Sciatic nerve (tissue), 2 donors: Measurements from ENCODE around the gene GABRG3. TPM values are rescaled to one million over a fixed set of nuclear protein-coding genes. Genes with fewer than 3 reads are reported as not detected.

Source experiments
- ATAC-seq: fragments of 200-7000 bp; cut with Tn5 transposase; one replicate; pipeline ENCODE4 v1.9.1; 2020; ENCODE audit warnings: mild to moderate bottlenecking, moderate library complexity
- DNase-seq: peaks from one replicate; pipeline ENCODE4 v3.0.0-alpha.2; 2020; ENCODE audit warnings: low spot score
- intact Hi-C: fragments of 100-400 bp; cut with DNase I; formaldehyde crosslinking; loops from one replicate; pipeline ENCODE4 v1.14.2; 2022
- total RNA-seq: library from RNA; stranded (reverse); fragmentation: NEBNext Ultra II Directional; extraction: Animal tissue kit (Norgen Biotek cat#: 25700); gene quantifications from one replicate; pipeline ENCODE4 v1.2.1, GENCODE V29; 2021
- donor health status: DM: no; HTN: no; CAD: no.
- donor health status: DM: no; HTN: no; CAD: no.

Gene GABRG3
- total RNA-seq, 1 donor from 2014 or later = not detected

DNA sequence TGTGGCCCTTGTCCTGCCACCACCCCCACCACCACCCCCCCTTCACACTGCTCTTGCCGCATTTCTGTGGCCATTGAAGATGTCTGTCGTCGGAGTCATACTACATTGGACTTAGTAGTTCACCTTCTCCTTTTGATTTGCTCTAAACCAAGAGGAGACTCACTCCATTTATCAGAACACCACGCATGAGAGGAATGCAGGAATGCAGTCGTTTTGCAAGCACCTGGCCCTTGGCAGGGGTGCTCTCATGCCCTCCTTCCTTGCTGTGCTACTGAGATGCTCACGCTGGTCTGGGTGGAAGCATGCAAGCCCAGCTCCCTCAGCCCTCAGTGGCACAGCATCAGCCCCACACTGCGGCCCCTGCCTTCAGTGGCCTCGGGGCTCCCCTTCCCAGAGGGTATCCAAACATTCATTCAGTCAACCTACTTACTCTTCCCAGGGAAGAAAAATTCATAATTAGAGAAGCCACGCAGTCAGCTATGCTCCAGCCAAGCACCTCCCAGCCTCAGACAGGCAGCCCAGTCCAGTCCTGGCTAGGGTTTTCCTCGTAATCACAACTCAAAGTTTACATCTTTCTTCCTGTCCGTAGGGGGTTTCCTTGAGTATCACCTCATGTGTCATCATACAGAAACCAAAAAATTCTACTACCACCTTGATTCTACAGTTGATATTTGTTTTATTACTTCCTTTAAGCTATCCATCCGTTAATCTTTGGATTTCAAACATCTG, 520.0 kb downstream of the GABRG3 start:
- intact Hi-C loops = loop anchor here (10.0 kb wide), 1 partner anchor 64 kb away; no protein-coding TSS in a partner anchor
- DNase-seq (no peak), ATAC-seq (no peak)

DNA sequence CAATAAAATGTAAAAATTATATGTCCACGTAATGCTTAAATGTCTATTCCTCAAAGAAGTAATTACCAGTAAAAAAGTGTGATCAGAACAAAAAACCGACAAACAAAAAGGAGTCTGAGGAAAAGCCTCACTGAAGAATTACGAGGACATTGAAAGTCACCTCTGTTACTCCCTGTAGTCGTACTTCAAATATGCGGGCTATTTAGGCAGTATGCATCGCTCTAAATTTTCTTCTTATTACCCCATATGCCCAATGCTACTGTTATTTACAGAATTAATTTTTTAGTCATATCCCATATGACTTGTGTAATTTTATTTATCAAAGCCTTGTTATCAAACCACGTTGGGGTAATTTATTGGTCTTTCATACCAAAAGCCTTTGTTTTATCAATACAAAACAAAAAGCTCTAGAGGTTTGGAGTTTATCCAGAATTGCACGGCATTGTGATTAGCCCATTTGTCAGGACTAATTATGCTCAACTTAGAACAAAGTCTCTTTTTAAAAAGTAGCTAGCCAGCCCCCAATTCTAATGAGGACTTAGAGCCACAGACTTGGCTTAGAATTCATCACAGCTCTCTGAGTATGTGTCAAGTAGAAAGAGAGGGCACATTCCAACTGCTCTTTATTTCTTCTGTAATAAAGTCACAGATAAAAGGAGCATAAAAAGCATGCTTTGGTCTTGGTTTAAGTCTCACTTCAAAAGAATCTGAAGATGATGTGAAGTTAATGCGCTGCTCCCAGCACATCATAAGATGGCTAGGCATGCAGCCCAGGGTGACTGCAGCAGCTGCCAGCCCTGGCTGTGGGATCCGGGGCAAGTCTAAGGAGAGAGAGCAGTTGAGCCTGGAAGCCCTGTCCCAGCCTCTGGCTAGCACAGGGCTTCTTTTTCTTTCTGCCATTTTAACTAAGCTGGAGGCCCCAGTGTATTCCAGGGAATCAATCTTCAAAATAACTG, 521.0 kb downstream of the GABRG3 start:
- intact Hi-C loops = loop anchor here (10.0 kb wide), 1 partner anchor 63 kb away; no protein-coding TSS in a partner anchor
- peak; percentile 73 for ATAC-seq
- DNase-seq = no peak

GRCh38 chr15:27495963-27496459, 525.0 kb downstream of the GABRG3 start:
- intact Hi-C loops = loop anchor here (10.0 kb wide), 1 partner anchor 59 kb away; no protein-coding TSS in a partner anchor
- no peak for ATAC-seq
- DNase-seq = no peak

- ATAC-seq = no peak
- DNase-seq = no peak
- intact Hi-C loops = loop anchor here (10.0 kb wide), 1 partner anchor 56 kb away; no protein-coding TSS in a partner anchor
These were observed 527.7 kb downstream of the GABRG3 start for GRCh38 chr15:27498700-27499099.

GRCh38 chr15:27499191-27499590, 528.2 kb downstream of the GABRG3 start:
- DNase-seq = no peak
- no peak for ATAC-seq
- intact Hi-C loops = loop anchor here (10.0 kb wide), 1 partner anchor 56 kb away; no protein-coding TSS in a partner anchor

DNA sequence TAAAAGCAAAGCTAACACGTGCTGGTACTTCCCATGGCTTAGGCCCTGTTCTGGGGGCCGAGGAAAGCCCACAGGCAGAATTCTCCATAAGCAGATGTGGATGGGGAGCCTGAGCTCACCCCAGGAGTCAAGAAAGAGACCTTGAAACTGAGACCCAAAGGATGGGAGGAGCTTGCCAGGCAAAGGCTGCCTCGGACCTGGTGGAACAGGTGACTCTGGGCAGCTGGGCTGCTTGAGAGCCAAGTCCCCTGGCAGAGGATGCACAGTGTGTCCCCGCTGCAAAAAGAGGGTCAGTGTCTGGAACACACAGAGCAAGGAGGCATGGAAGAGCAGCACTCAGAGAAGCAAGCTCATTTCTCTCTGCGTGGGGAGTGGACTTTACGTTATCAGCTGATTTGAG, 528.7 kb downstream of the GABRG3 start:
- no peak for DNase-seq
- intact Hi-C loops = loop anchor here (10.0 kb wide), 1 partner anchor 55 kb away; no protein-coding TSS in a partner anchor
- no peak for ATAC-seq

GRCh38 chr15:27500206-27500605, 529.2 kb downstream of the GABRG3 start:
- no peak for ATAC-seq
- DNase-seq = no peak
- intact Hi-C loops = no loop called here

DNA sequence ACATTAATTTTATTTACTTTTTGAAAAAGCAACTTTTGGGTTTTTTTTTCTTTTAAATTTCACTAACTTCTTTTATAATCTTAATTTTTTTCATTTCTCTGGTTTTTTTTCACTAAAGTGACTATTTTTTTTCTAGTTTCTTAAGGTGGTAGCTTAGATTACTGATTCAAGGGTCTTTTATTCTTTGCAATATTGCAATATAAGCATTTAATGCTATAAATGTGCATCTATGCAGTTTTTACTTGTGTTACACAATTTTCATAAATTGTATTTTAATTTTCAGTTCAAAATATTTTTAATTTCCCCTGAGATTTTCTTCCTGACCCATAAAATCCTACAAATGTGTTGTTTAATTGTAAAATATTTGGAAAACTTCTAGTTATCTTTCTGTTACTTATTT, 535.8 kb downstream of the GABRG3 start:
- ATAC-seq (no peak), DNase-seq (no peak)
- intact Hi-C loops = no loop called here

DNA sequence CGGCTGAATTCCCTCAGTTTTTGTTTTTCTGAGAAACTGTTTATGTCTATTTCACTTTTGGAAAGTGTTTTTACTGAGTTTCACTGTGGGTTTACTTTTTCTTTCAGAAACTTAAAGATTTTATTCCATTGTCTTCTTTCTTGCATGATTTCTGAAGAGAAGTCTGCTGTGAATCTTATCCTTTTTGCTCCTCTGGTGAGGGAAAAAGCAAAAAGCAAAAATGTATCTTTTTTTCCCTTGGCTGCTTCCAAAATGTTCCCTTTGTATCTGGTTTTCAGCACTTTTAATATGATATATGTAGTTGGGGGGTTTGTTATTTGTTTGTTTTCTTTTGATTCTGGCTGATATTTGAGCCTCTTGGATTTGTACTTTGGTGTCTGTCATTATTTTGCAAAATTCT, 538.0 kb downstream of the GABRG3 start:
- intact Hi-C loops = no loop called here
- ATAC-seq (no peak), DNase-seq (no peak)

DNA sequence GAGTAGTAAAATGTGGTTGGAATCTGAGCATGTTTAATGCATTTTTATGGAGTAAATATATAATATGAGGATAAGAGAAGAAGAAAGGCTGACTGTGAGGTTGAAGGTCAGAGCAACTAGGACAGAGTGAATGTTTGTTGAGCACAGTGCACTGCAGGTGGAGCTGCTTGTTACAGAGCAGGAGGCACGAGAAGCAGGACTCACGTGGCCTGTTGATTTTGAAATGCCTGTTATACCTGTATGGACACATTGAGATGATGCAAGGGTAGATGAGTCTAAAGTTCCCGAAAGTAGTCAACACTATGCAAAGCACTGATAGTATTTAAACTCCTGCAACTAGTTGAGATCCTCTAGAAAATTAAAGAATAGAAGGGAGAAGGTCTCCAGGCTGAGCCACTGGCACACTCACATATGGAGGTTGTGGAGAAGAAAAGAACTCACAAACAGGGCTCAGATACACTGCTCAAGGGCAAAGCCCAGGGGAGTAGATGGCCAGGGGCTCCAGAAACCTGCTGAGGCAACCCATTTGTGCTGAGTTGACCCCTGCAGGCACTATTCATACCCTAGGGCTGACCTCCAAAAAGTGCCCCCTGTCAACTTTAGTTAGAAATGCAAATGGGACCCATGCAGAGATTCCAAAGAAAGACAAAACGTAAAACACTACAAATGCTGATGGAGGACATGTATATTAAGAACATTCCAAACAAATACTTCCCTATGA, 541.5 kb downstream of the GABRG3 start:
- ATAC-seq (no peak), DNase-seq (no peak)
- intact Hi-C loops = loop anchor here (10.0 kb wide), 1 partner anchor 418 kb away; no protein-coding TSS in a partner anchor

GRCh38 chr15:27514526-27514925, 543.5 kb downstream of the GABRG3 start:
- no peak for ATAC-seq

DNA sequence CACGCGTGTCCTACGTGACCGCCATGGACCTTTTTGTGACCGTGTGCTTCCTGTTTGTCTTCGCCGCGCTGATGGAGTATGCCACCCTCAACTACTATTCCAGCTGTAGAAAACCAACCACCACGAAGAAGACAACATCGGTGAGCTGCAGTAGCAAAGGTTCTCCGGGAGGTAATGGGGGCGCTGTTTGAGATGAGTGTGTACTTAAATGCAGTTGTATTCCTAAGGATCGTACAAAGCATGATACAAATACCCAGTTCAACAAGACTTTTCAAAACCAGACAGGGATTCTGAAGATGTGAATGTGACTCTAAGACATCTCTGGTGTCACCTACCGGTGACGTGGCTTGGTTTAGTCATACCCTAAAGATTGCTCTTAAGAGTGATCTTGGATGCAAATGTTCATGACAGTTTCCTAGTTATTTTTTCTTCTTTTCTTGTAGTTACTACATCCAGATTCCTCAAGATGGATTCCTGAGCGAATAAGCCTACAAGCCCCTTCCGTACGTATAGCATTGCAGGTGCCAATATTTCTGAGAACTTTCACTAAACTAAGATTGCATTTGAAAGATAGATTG, 556.6 kb downstream of the GABRG3 start:
- ATAC-seq (no peak), DNase-seq (no peak)
- intact Hi-C loops = no loop called here

More at GRCh38 chr15:27514526-27514925, 543.5 kb downstream of the GABRG3 start:
- intact Hi-C loops = loop anchor here (10.0 kb wide), 1 partner anchor 420 kb away; no protein-coding TSS in a partner anchor
- no peak for DNase-seq

DNA sequence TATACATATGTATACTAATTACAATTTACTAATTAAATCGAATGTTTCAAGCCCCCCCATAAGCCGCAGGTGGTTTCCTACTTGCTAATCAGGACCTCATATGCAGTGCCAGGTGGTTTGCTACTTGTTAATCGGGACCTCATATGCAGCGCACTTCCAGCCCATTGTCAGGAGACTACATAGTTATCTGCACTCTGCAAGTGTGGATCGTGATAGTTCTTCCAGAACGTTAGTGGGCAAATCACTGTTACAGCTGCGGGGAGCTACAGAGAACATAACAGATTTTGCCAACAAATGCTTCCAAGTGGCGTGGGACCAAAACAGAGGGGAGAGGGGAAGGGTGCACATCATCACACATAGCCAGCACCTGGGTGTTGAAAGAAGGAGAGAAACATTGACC, 558.4 kb downstream of the GABRG3 start:
- intact Hi-C loops = no loop called here
- no peak for ATAC-seq
- DNase-seq = no peak

DNA sequence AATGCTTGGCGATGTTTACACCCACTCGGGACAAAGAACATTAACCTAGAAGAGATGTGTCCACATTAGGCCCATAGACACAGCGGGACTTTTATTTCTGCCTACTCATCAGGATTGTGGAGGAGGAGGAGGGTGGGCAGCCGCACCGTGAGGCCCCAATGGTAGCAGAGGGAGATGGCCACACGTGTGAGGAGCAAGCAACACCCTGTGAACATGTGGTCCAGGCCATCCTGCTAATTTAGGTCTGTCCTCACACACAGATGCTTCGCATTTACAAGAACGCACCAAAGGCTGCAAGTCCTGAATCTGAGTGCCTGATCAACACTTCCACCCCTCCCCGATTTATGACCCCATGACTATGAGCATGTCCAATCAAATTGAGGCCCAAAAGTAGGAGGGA, 560.0 kb downstream of the GABRG3 start:
- no peak for ATAC-seq
- intact Hi-C loops = no loop called here
- DNase-seq = no peak

DNA sequence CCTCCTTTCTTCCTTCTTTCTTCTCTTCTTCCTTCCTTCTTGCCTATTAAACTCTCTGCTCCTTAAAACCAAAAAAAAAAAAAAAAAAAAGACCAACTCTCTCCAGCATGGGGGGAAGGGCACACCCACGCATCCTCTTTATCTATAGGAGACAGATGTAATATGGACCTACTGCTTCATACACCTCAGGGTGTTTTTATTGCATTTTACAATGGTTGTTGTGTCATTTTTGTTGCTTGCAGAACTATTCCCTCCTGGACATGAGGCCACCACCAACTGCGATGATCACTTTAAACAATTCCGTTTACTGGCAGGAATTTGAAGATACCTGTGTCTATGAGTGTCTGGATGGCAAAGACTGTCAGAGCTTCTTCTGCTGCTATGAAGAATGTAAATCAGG, 561.4 kb downstream of the GABRG3 start:
- intact Hi-C loops = no loop called here

GRCh38 chr15:27535445-27536129, 564.6 kb downstream of the GABRG3 start:
- no peak for ATAC-seq
- intact Hi-C loops = no loop called here
- no peak for DNase-seq

More for the DNA sequence above, 561.4 kb downstream of the GABRG3 start:
- DNase-seq (no peak), ATAC-seq (no peak)

DNA sequence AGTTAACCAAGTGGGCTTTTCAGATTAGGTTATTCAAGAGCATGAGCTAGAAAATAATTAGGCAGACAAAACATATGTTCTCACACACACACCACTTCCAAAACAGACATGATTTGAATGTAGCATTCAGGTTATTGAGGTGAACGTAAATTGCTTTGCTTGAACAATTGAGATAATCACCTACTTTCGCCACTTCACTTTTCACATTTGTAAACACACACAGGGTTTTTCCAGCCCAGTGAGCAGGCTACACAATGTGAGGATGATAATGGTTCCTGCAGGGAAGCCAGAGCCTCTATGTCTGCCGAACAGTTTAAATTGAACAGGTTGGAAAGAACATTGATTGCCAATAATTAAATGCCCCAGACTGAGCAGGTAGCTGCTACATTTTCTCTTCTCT, 567.3 kb downstream of the GABRG3 start:
- intact Hi-C loops = no loop called here
- ATAC-seq (no peak), DNase-seq (no peak)

DNA sequence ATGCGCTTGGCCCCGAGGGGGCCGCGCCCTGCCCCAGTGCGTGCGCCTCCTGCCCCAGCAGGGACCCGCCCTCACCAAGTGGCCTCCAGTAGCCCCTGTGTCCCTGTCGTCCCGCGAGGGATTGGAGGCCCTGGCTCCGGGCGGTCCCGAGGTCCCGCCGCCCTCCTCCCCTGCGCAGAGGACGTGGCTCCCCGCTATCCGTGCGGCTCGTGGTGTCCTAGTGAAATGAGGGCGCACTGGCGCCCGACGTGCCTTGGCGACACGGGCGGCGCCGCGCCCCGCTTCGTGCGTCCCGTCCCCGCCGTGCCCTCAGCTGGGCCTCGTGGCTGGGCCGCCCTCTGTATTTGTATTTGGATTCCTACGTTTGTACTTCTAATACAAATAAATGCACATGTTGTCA, 570.6 kb downstream of the GABRG3 start:
- no peak for ATAC-seq
- DNase-seq = no peak
- intact Hi-C loops = no loop called here
